Smooth muscle cell (in vitro differentiated cells): ENCODE data around the gene ECHS1. TPM values are rescaled to one million over a fixed set of nuclear protein-coding genes. Genes with fewer than 3 reads are reported as not detected.

Source experiments
- DNase-seq: peaks from one replicate; lab custom pipeline; 2025; ENCODE audit not compliant: unreplicated experiment; lab: John Stamatoyannopoulos, UW
- H2AFZ ChIP-seq: fragments of 200-600 bp; sonication (generic); 2 replicates; pipeline ENCODE4 v1.6.0; 2016; ENCODE audit warnings: antibody characterized with exemption, low read depth, mild to moderate bottlenecking
- H3F3A ChIP-seq: fragments of 200-600 bp; sonication (generic); 2 replicates; pipeline ENCODE4 v1.6.0; 2017; ENCODE audit warnings: antibody characterized with exemption, low read depth
- H3K27ac ChIP-seq: fragments of 200-600 bp; sonication (generic); 2 replicates; pipeline ENCODE4 v1.5.1; 2016; ENCODE audit warnings: low read depth, mild to moderate bottlenecking
- H3K27me3 ChIP-seq: fragments of 200-600 bp; sonication (generic); 2 replicates; pipeline ENCODE4 v1.6.1; 2016; ENCODE audit warnings: low read depth, mild to moderate bottlenecking
- H3K36me3 ChIP-seq: fragments of 200-600 bp; sonication (generic); 2 replicates; pipeline ENCODE4 v1.5.1; 2016; ENCODE audit warnings: low read depth
- H3K4me1 ChIP-seq: fragments of 200-600 bp; sonication (generic); 2 replicates; pipeline ENCODE4 v1.5.1; 2016; ENCODE audit warnings: low read depth
- H3K4me2 ChIP-seq: fragments of 200-600 bp; sonication (generic); 2 replicates; pipeline ENCODE4 v1.6.0; 2016; ENCODE audit warnings: mild to moderate bottlenecking
- H3K4me3 ChIP-seq: fragments of 200-600 bp; sonication (generic); 2 replicates; pipeline ENCODE4 v1.5.1; 2016; ENCODE audit warnings: mild to moderate bottlenecking
- H3K79me2 ChIP-seq: fragments of 200-600 bp; sonication (generic); 2 replicates; pipeline ENCODE4 v1.6.0; 2016; ENCODE audit warnings: low read depth, mild to moderate bottlenecking
- H3K9ac ChIP-seq: fragments of 200-600 bp; sonication (generic); 2 replicates; pipeline ENCODE4 v1.6.0; 2016; ENCODE audit warnings: low read depth
- H3K9me3 ChIP-seq: fragments of 200-600 bp; sonication (generic); replicated peaks from 2 replicates; pipeline ENCODE4 v1.5.1; 2016; ENCODE audit warnings: low read depth
- H4K20me1 ChIP-seq: fragments of 200-600 bp; sonication (generic); 2 replicates; pipeline ENCODE4 v1.6.0; 2016; ENCODE audit warnings: low read depth
- WGBS: methylation state at CpG from one replicate; pipeline ENCODE4 v1.1.7; 2016; ENCODE audit warnings: low lambda C conversion rate; 5-methylcytosine and 5-hydroxymethylcytosine counted together
- polyA plus RNA-seq: library from polyadenylated mRNA; unstranded; fragments of >200 nt; fragmentation: Nextera tagmentation; extraction: Ambion mirVana; gene quantifications from 2 replicates; pipeline ENCODE4 v1.2.1, GENCODE V29; 2016
- total RNA-seq: library from RNA; depleted of rRNA; stranded (reverse); fragments of >200 nt; gene quantifications from 2 replicates; pipeline ENCODE4 v1.2.3, GENCODE V29; 2014
- TF ChIP-seq, protein P1 (sequence below): fragments of 200-600 bp; sonication (generic); IDR thresholded peaks from 2 replicates; pipeline ENCODE4 v1.5.1; 2017; ENCODE audit warnings: borderline replicate concordance, mild to moderate bottlenecking, antibody characterized with exemption; ENCODE audit not compliant: insufficient read depth, poor library complexity, severe bottlenecking

The ECHS1 gene
- total and polyA plus RNA-seq, 2 experiments from 2014 or later: 63.8 to 112 TPM

DNA sequence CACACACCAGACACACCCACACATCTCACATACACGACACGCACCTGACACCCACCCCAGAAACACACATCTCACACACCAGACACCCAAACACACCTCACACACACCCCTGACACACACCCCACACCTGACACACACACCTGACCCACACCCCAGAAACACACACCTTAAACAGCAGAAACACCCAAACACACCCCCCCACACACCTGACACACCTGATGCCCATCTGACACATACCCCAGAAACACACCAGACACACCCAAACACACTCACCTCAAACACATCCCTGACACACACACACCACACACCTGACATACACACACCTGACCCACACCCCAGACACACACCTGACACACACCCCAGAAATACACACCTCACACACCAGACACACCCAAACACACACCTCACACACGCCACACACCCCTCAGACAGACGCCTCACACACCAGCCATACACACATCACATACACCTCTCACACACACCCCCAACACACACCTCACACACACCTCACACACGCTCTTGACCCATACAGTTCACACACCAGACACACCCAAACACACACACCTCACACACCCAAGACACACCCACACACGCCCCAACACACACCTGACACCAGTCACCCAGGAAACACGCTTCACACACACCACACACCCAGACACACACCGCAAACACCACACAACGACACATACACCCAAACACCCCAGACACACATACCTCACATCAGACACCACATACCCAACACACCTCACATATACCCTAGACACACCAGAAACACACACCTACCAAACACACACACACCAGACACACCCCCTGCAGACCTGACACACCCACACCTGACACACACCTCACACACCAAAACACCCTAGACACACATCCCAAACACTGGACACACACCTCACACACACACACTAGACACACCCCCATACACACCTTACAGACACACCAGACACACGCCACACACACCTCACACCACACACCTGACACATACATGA lies 34.8 kb downstream of the ECHS1 start:
- TF ChIP-seq, protein P1, sequence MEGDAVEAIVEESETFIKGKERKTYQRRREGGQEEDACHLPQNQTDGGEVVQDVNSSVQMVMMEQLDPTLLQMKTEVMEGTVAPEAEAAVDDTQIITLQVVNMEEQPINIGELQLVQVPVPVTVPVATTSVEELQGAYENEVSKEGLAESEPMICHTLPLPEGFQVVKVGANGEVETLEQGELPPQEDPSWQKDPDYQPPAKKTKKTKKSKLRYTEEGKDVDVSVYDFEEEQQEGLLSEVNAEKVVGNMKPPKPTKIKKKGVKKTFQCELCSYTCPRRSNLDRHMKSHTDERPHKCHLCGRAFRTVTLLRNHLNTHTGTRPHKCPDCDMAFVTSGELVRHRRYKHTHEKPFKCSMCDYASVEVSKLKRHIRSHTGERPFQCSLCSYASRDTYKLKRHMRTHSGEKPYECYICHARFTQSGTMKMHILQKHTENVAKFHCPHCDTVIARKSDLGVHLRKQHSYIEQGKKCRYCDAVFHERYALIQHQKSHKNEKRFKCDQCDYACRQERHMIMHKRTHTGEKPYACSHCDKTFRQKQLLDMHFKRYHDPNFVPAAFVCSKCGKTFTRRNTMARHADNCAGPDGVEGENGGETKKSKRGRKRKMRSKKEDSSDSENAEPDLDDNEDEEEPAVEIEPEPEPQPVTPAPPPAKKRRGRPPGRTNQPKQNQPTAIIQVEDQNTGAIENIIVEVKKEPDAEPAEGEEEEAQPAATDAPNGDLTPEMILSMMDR: no peak
- Histone ChIP-seq H3K27me3 (peaks cover 33% of the 10 kb centered on the region), H2AFZ (no peak overlapping the region), H3K9ac (no peak overlapping the region), H3F3A (no peaks in the 10 kb centered on the region), H3K9me3 (no peaks in the 10 kb centered on the region), H3K79me2 (no peaks in the 10 kb centered on the region), H3K4me2 (no peak overlapping the region), H3K36me3 (no peaks in the 10 kb centered on the region), H3K27ac (no peak overlapping the region), H3K4me1 (no peaks in the 10 kb centered on the region), H3K4me3 (no peak overlapping the region), H4K20me1 (no peaks in the 10 kb centered on the region)
- no peak for DNase-seq
- 93% methylated on average over 10 of the region's 10 CpGs for whole genome bisulfite sequencing

DNA sequence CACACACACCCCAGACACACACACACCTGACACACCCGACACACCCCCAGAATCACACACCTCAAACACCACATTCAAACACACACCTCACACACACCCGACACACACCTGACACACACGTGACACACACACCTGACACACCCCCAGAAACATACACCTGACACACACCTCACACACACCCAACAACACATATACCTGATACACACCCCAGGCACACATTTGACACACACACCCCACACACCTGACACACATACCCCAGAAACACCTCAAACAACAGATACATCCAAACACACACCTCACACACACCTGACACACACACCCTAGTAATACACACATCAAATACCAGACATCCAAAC lies 35.8 kb downstream of the ECHS1 start:
- TF ChIP-seq, protein P1: no peak
- no peaks in the 10 kb centered on the region for H4K20me1 ChIP-seq
- no peak overlapping the region for H3K4me3 ChIP-seq
- no peaks in the 10 kb centered on the region for H3K36me3 ChIP-seq
- H3K27ac ChIP-seq: no peak overlapping the region
- DNase-seq: no peak
- no peak overlapping the region for H3K9ac ChIP-seq
- H3K4me1 ChIP-seq: no peaks in the 10 kb centered on the region
- no peaks in the 10 kb centered on the region for H3F3A ChIP-seq
- H3K9me3 ChIP-seq: no peaks in the 10 kb centered on the region
- no peak overlapping the region for H3K4me2 ChIP-seq
- H3K79me2 ChIP-seq: no peaks in the 10 kb centered on the region
- WGBS: 92% methylated on average over 3 of the region's 3 CpGs
- peaks cover 43% of the 10 kb centered on the region for H3K27me3 ChIP-seq
- no peak overlapping the region for H2AFZ ChIP-seq

DNA sequence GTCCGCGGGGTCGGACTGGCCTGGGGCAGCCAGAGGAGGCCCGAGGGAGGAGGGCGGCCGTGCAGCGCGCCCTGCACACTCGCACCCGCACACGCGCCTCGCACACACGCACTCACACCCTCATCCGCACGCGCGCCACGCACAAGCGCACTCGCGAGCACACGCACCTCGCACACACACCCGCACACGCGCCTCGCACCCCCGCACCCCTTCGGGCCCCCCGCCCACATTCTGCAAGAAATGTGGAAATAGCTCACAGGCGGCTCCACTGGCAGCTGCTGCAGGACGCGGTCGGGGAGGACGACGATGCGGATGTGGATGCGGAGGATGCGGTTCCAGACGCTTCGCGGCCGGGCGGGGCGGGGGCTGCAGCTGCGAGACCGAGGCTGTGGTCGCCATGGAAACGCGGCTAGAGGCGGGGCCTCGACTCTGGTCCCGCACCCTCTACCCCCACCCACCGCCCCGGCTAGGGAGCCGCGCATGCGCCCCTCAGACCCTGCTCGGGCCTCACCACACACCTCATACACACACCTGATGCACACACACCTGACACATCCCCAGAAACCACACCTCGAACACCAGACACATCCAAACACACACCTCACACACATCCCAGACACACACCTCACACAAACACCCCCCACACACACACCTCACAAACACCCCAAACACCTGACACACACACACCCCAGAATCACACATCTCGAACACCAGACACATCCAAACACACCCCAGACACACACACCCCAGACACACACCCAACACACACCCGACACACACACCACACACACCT lies 36.4 kb downstream of the ECHS1 start, which contains the start of gene CALY:
Gene CALY (minus strand): TSS at position 320 of the 793 bp plus-strand sequence. CDS start 7,907 bp downstream, outside the sequence.
- WGBS: 62% methylated on average over 32 of the region's 63 CpGs
- TF ChIP-seq, protein P1: no peak

More for the DNA sequence above, 36.4 kb downstream of the ECHS1 start, which contains the start of gene CALY:
- no peak for DNase-seq
- Histone ChIP-seq H3K9me3 (no peaks in the 10 kb centered on the region), H3K27me3 (peaks cover 49% of the 10 kb centered on the region), H3K4me2 (peak within 1 kb of the TSS; percentile 85), H3K9ac (no peak within 1 kb of the TSS), H3K27ac (no peak within 1 kb of the TSS), H3K4me3 (peak within 1 kb of the TSS; percentile 45), H3K79me2 (no peaks in the 10 kb centered on the region), H3K36me3 (no peaks in the 10 kb centered on the region), H4K20me1 (no peaks in the 10 kb centered on the region), H3K4me1 (no peaks in the 10 kb centered on the region), H3F3A (no peaks in the 10 kb centered on the region), H2AFZ (no peak within 1 kb of the TSS)
